Stimulated activated CD8-positive, alpha-beta memory T cell treated with anti-CD3 and anti-CD28 coated beads, Interleukin-2, amount 100 ng/mL, for 48 hours (primary cell): ENCODE data around the gene FUT3.
"Not testable (repeated sequence)": the region's sequence is repeated elsewhere in the genome, so short reads cannot be mapped to it uniquely, and the experiment has no call there.

Source experiments
- DNase-seq, 2 donors: peaks; one replicate each; pipeline ENCODE4 v3.0.0-alpha.2; 2020; ENCODE audit warnings: low read depth in 2 of 2

FUT3 gene

DNA sequence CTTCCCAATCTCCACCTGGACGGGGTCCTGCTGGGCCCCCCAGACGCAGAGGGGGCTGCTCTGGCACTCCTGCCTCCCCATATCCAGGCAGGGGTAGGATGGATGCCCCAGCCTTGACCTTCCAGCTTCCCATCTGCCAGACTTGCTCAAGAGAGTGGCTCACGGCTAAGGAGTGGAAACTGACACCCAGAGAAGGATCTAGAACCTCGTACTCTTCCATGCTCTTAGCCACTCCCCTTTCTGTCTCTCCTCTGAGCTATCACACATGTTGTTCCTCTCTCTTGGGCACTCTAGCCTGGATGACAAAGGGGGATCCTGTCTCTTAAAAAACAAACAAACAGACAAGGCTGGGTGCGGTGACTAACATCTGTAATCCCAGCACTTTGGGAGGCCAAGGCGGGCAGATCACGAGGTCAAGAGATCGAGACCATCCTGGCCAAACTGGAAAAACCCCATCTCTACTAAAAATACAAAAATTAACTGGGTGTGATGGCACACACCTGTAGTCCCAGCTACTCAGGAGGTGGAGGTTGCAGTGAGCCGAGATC lies 31.2 kb upstream of the FUT3 start:
- no peak for DNase-seq

- DNase-seq = no peak
Observed at GRCh38 chr19:5881543-5882299, 30.5 kb upstream of the FUT3 start.

DNA sequence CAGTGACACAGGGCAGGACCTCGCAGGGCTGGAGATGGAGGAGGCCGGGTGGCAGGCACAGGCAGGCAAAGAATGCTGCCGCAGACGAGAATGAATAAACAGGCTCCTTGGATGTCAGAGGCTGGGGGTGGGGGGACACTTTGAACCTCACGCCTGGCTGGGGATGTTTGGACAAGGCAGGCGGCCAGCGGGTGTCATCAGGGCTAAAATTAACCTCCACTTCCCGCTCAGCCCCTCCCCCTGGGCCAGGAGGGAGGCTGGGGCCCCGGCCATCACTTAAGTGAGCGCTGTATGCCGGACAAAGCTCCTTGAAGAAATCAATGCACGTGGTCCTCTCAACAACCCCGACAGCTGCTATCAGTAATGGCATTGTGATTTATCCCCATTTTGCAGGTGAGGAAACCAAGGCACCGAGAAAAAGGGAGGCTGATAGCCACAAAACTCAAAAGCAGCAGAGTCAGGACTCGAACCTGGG lies 29.4 kb upstream of the FUT3 start:
- DNase-seq = no peak

GRCh38 chr19:5880196-5880595 lies 28.9 kb upstream of the FUT3 start:
- DNase-seq = no peak

GRCh38 chr19:5877882-5878281 lies 26.6 kb upstream of the FUT3 start:
- DNase-seq = no peak

DNA sequence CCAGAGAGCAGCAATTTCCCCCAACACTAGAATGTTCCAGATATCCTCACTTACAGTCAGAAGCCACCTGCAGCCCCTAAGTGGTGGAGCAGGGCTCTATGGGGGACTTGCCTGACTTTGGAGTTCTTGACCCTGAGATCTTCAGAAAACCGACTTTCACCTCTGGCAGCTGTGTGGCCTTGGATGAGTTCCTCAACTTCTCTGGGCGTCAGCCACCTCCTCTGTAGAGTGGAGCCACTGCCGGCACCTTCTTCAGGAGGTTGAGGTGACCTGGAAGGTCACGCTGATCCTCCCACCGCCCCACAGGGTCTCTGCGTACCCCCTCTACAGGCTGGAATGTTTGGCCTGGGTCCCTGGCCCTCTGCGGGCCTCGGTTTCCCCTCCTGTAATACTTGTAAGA lies 26.2 kb upstream of the FUT3 start:
- DNase-seq = no peak

GRCh38 chr19:5874496-5874895 lies 23.2 kb upstream of the FUT3 start:
- not testable (repeated sequence) for DNase-seq

DNA sequence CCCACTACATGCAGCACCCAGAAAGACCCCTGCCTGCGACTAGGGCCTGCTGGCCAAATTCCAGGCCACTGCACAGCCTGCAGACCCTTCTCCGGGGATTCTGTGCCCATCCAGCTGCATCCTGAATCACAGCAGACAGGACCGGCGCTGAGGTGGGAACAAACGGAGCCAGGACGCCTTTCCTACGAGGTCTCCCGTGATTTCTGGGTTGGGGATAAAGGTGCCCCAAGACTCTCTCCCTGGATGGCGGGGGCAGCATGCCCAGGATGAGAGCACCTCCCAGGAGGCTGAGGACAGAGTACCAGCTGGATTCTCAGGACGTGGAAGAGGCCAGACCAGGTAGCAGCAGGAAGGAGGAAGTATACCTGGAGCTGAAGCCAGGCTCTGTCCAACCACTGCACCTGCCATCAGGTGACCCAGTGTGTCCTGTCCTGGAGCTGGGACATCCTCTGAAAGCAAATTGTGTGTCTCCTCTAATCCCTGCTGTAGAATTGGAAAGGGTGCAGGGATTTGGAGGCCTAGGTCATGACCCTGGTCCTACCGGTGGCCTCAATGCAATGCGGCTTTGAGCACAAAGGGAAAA lies 22.5 kb upstream of the FUT3 start:
- DNase-seq = no peak

DNA sequence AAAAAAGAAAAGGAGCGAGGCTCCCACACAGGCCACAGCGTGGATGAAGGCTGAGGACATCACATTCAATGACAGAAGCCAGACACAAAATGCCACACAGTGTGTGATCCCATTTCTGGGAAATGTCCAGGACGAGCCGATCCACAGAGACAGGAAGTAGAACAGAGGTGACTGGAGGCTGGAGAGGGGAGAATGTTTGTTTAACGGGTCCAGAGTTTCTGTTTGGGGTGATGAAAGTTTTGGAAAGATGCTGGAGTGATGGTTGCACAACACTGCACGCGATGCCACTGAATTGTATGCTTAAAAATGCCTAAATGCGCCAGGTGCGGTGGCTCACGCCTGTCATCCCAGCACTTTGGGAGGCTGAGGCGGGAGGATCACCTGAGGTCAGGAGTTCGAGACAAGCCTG lies 19.7 kb upstream of the FUT3 start:
- DNase-seq = no peak

GRCh38 chr19:5867201-5868136 lies 16.2 kb upstream of the FUT3 start:
- DNase-seq = no peak

- no peak for DNase-seq
Observed at GRCh38 chr19:5865772-5866171, 14.5 kb upstream of the FUT3 start.

DNA sequence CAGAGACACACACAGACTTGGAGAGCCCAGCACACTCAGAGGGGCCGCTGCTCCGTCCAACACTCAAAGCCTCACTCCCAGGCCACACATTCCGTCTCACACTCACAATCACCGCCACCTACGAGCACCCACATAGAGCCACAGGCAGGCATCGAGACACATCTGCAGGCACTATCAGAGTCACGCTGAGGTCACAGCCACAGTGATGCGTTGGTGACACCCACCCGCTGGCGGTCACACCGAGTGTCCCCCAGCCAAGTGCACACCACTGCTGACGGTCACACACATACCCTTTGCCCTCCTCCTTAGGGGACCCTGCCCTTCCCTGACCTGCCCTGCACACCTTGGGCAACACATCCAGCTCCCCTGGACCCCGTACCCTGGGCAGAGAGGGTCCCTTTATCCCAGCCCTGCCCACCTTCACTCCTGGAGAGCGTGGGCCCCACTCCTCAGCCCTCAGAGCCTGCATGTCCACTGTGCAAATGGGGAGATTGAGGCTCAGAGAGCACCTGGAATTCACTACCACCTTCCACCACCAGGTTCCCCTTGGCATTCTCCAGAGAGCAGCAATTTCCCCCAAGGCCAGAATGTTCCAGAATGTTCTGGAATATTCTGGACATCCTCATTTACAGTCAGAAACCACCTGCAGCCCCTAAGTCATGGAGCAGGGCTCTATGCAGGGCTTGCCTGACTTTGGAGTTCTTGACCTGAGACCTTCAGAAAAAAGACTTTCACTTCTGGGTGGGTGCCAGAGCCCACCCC lies 13.7 kb upstream of the FUT3 start:
- DNase-seq = no peak

GRCh38 chr19:5864013-5864720 lies 12.9 kb upstream of the FUT3 start:
- DNase-seq = no peak

DNA sequence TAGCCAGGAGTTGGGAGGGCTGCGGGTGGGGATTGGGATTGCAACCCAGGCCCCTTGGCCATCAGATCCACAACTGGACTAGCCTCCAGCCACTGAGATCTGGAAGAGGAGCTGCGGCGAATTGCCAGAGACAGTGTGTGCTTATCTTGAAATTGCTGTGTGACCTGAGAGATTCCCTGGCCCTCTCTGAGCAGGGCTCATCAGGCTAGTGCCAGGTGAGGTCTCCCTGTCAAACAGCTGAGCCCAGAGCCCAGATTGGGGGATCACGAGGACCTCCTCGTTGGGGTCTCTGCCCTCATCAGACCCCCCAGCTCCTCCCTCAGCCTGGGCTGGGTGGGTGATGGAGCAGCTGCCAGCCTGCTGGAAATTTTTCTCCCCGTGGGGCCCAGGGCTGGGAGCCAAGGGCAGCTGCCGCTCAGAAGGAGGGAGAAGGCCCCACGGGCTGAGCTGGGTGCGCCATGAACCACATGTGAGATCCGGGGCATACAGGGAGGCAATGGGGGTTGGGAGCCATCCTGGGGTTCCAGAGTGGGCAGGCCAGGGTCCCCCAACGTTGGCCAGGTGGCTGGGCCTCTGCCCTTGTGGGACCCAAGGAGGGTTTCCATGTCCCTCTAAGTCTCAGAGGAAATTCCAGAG lies 11.9 kb upstream of the FUT3 start:
- no peak for DNase-seq

- DNase-seq = no peak
Observed at GRCh38 chr19:5857203-5858081, 6.2 kb upstream of the FUT3 start.

- DNase-seq = not testable (repeated sequence)
Observed at GRCh38 chr19:5855151-5855550, 3.9 kb upstream of the FUT3 start.

DNA sequence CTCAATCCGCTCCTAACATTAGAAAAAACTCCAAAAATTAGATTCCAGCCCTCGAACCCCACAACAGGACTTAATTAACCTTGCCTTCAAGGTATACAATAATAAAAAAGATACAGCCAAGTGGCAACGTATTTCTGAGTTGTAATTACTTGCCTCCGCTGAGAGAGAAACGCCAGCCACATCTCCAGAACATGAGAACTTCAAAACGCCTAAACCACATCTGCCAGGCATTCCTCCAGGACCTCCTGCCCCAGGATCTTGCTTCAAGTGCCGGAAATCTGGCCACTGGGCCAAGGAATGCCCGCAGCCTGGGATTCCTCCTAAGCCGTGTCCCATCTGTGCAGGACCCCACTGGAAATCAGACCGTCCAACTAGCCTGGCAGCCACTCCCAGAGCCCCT lies 2.9 kb upstream of the FUT3 start:
- DNase-seq = not testable (repeated sequence)

GRCh38 chr19:5850743-5851293 lies 431 bp downstream of the FUT3 start:
- DNase-seq = no peak

DNA sequence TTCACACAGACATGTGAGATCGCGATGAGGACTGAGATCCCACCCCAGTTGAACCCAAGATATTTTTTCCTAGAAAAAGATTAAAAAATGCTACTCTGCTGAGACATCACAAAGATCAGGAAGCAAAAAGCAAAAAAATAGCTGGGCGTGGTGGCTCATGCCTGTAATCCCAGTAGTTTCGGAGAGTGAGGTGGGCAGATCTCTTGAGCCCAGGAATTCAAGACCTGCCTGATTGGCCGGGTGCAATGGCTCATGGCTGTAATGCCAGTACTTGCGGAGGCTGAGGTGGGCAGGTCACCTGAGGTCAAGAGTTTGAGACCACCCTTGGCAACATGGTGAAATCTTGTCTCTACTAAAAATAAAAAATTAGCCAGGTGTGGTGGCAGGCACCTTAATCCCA lies 1.1 kb downstream of the FUT3 start:
- no peak for DNase-seq
